OCI-LY3 (cell line): Measurements from ENCODE around the gene LINGO1.

Source experiments
- H2AFZ ChIP-seq: fragments of 200-600, 300-600 bp; shearing (Covaris generic); 2 replicates; pipeline ENCODE4 v1.6.0; 2014; ENCODE audit warnings: antibody characterized with exemption, low read depth, low read length
- H3K27ac ChIP-seq: fragments of 200-600, 300-600 bp; sonication (generic); 2 replicates; pipeline ENCODE4 v1.5.1; 2014; ENCODE audit warnings: mild to moderate bottlenecking, low read length, moderate library complexity, mixed read lengths
- H3K27me3 ChIP-seq: fragments of 200-600, 300-600 bp; sonication (generic); 2 replicates; pipeline ENCODE4 v1.6.1; 2014; ENCODE audit warnings: low read depth, low read length, mixed read lengths
- H3K36me3 ChIP-seq: fragments of 200-600, 300-600 bp; sonication (generic); replicated peaks from 2 replicates; pipeline ENCODE3; 2014; ENCODE audit warnings: low read depth, low read length, mixed read lengths
- H3K4me1 ChIP-seq: fragments of 300-600, 200-600 bp; sonication (generic); 2 replicates; pipeline ENCODE4 v1.6.1; 2014; ENCODE audit warnings: low read length, mixed read lengths
- H3K4me2 ChIP-seq: fragments of 200-600, 300-600 bp; sonication (generic); 2 replicates; pipeline ENCODE4 v1.6.1; 2014; ENCODE audit warnings: low read length, mixed read lengths
- H3K4me3 ChIP-seq: fragments of 300-600, 200-600 bp; sonication (generic); 2 replicates; pipeline ENCODE4 v1.5.1; 2014; ENCODE audit warnings: antibody characterized with exemption, mild to moderate bottlenecking, low read length, moderate library complexity
- H3K79me2 ChIP-seq: fragments of 300-600, 200-600 bp; shearing (Covaris generic); 2 replicates; pipeline ENCODE4 v1.6.1; 2014; ENCODE audit warnings: mild to moderate bottlenecking, low read length, mixed read lengths
- H3K9ac ChIP-seq: fragments of 300-600, 200-600 bp; shearing (Covaris generic); 2 replicates; pipeline ENCODE4 v1.6.0; 2014; ENCODE audit warnings: mild to moderate bottlenecking, low read length, moderate library complexity
- H3K9me3 ChIP-seq: fragments of 200-600, 300-600 bp; shearing (Covaris generic); 2 replicates; pipeline ENCODE4 v1.6.1; 2014; ENCODE audit warnings: low read length, mixed read lengths; ENCODE audit not compliant: insufficient read depth
- H4K20me1 ChIP-seq: fragments of 200-600, 300-600 bp; sonication (generic); 2 replicates; pipeline ENCODE4 v1.6.1; 2016; ENCODE audit warnings: low read length, mixed read lengths; ENCODE audit not compliant: insufficient read depth
- CTCF ChIP-seq: fragments of 200-600, 300-600 bp; sonication (generic); IDR thresholded peaks from 2 replicates; pipeline ENCODE4 v1.5.1; 2014; ENCODE audit warnings: antibody characterized with exemption, low read length, low read depth
- EZH2phosphoT487 ChIP-seq: fragments of 200-600 bp; shearing (Covaris generic); IDR thresholded peaks from 2 replicates; pipeline ENCODE4 v1.6.1; 2018; ENCODE audit warnings: antibody characterized with exemption, mixed run types, low read depth

The LINGO1 gene

GRCh38 chr15:77627581-77627980 is 5.1 kb downstream of the LINGO1 start:
- Histone ChIP-seq H3K79me2 (no peaks in the 10 kb centered on the region), H3K4me2 (no peak overlapping the region), H3K4me1 (no peaks in the 10 kb centered on the region), H2AFZ (no peak overlapping the region), H3K36me3 (no peaks in the 10 kb centered on the region), H3K27ac (no peak overlapping the region), H3K9me3 (no peaks in the 10 kb centered on the region), H3K27me3 (peaks cover 24% of the 10 kb centered on the region), H3K4me3 (no peak overlapping the region), H4K20me1 (no peaks in the 10 kb centered on the region), H3K9ac (no peak overlapping the region)
- no peak for TF ChIP-seq EZH2phosphoT487
- TF ChIP-seq CTCF: no peak

- Histone ChIP-seq H3K4me3 (no peak overlapping the region), H3K4me2 (no peak overlapping the region), H3K27ac (no peak overlapping the region), H2AFZ (no peak overlapping the region), H3K27me3 (peaks cover 24% of the 10 kb centered on the region), H3K9me3 (no peaks in the 10 kb centered on the region), H3K9ac (no peak overlapping the region), H3K36me3 (no peaks in the 10 kb centered on the region), H4K20me1 (no peaks in the 10 kb centered on the region), H3K4me1 (no peaks in the 10 kb centered on the region), H3K79me2 (no peaks in the 10 kb centered on the region)
- no peak for TF ChIP-seq EZH2phosphoT487
- TF ChIP-seq CTCF: no peak
Observed at GRCh38 chr15:77627067-77627466, 5.6 kb downstream of the LINGO1 start.

- H3K4me2 ChIP-seq: no peak overlapping the region
- TF ChIP-seq CTCF (no peak), EZH2phosphoT487 (no peak)
- no peak overlapping the region for H3K4me3 ChIP-seq
- no peaks in the 10 kb centered on the region for H3K36me3 ChIP-seq
- no peaks in the 10 kb centered on the region for H3K9me3 ChIP-seq
- H2AFZ ChIP-seq: no peak overlapping the region
- H3K4me1 ChIP-seq: no peaks in the 10 kb centered on the region
- H3K27me3 ChIP-seq: peaks cover 18% of the 10 kb centered on the region
- H3K79me2 ChIP-seq: no peaks in the 10 kb centered on the region
- H4K20me1 ChIP-seq: no peaks in the 10 kb centered on the region
- H3K9ac ChIP-seq: no peak overlapping the region
- H3K27ac ChIP-seq: no peak overlapping the region
Observed at GRCh38 chr15:77626002-77626401, 6.7 kb downstream of the LINGO1 start.

- no peaks in the 10 kb centered on the region for H3K4me1 ChIP-seq
- no peaks in the 10 kb centered on the region for H3K36me3 ChIP-seq
- H3K9me3 ChIP-seq: no peaks in the 10 kb centered on the region
- H4K20me1 ChIP-seq: no peaks in the 10 kb centered on the region
- no peak overlapping the region for H3K4me3 ChIP-seq
- H3K27me3 ChIP-seq: peaks cover 13% of the 10 kb centered on the region
- no peak overlapping the region for H3K4me2 ChIP-seq
- H2AFZ ChIP-seq: no peak overlapping the region
- no peak overlapping the region for H3K27ac ChIP-seq
- no peaks in the 10 kb centered on the region for H3K79me2 ChIP-seq
- no peak overlapping the region for H3K9ac ChIP-seq
- TF ChIP-seq EZH2phosphoT487: no peak
- TF ChIP-seq CTCF: no peak
Observed at GRCh38 chr15:77625376-77625775, 7.3 kb downstream of the LINGO1 start.
